ENCODE data around the gene ADARB2. TPM values are rescaled to one million over a fixed set of nuclear protein-coding genes. Genes with fewer than 3 reads are reported as not detected.

The ADARB2 gene
- total and polyA plus RNA-seq, 10 of the 15 experiments (the other 5 are each of a cell fraction or from before 2014, with no cell fraction given) = 0.02 to 4.1 (median 0.76) TPM

GRCh38 chr10:1754506-1755153 lies 17.3 kb upstream of the ADARB2 start:
- ATAC-seq (no peak), FAIRE-seq (no peak), DNase-seq (ENCODE audit: low read depth, low spot score) (no peak)
- no peaks in the 10 kb centered on the region for H3K79me2 ChIP-seq (ENCODE audit: control insufficient read depth, insufficient read depth, low read length)
- H3K9me3 ChIP-seq (replicated peaks; ENCODE audit: control insufficient read depth, insufficient read depth, low read length) = no peaks in the 10 kb centered on the region; the same call in 2 of the 3 replicates
- H3K4me2 ChIP-seq (ENCODE audit: control insufficient read depth, insufficient read depth) = no peak overlapping the region
- in situ Hi-C loops (cut with MboI) = no loop called here
- ChIA-PET POLR2A (interaction anchor here (0.5 to 1.0 kb wide), 2 partner anchors 17 to 219 kb away, joined by 3 to 5 read pairs; partner anchors contain the start of gene ADARB2), RAD21 (ENCODE audit: unreplicated experiment) (interaction anchor here (1.3 to 4.5 kb wide), 3 partner anchors 16 to 42 kb away, joined by 3 to 45 read pairs (median 8); partner anchors contain the start of gene ADARB2), CTCF (interaction anchor here (0.7 to 4.8 kb wide), 9 partner anchors 12 to 1289 kb away, joined by 3 to 54 read pairs (median 4); partner anchors contain the start of gene ADARB2), SMC1A (ENCODE audit: uncharacterized antibody, unreplicated experiment) (interaction anchor here (1.0 to 2.4 kb wide), 10 partner anchors 12 to 356 kb away, joined by 3 to 16 read pairs (median 3); partner anchors contain the start of gene ADARB2)
- H4K20me1 ChIP-seq (ENCODE audit: control insufficient read depth, insufficient read depth) = no peaks in the 10 kb centered on the region
- no peak overlapping the region for H3K9ac ChIP-seq (ENCODE audit: control insufficient read depth, insufficient read depth, low read length)
- H3K27me3 ChIP-seq (replicated peaks in 1 of 2; ENCODE audit: control insufficient read depth in 2 of 2, insufficient read depth in 2 of 2, low read length in 1 of 2) = peaks cover 0 to 4% of the 10 kb centered on the region in 2 experiments; a peak in 2 of 4 replicates
- TF ChIP-seq SIN3A (IDR thresholded peaks at IDR 0.05; ENCODE audit: low read depth, low read length) (no peak), SREBF1 (IDR thresholded peaks at IDR 0.05; ENCODE audit: low read length) (no peak), NR2F1 (conservative IDR thresholded peaks at IDR 0.05) (no peak)
- TF ChIP-seq, protein P1, sequence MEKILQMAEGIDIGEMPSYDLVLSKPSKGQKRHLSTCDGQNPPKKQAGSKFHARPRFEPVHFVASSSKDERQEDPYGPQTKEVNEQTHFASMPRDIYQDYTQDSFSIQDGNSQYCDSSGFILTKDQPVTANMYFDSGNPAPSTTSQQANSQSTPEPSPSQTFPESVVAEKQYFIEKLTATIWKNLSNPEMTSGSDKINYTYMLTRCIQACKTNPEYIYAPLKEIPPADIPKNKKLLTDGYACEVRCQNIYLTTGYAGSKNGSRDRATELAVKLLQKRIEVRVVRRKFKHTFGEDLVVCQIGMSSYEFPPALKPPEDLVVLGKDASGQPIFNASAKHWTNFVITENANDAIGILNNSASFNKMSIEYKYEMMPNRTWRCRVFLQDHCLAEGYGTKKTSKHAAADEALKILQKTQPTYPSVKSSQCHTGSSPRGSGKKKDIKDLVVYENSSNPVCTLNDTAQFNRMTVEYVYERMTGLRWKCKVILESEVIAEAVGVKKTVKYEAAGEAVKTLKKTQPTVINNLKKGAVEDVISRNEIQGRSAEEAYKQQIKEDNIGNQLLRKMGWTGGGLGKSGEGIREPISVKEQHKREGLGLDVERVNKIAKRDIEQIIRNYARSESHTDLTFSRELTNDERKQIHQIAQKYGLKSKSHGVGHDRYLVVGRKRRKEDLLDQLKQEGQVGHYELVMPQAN (conservative IDR thresholded peaks at IDR 0.05) = no peak
- H2AFZ ChIP-seq (ENCODE audit: control insufficient read depth, low read depth, low read length) = peak overlapping the region; percentile 4
- WGBS (ENCODE audit: insufficient coverage, insufficient replicate concordance, low lambda C conversion rate, missing lambda C conversion rate) = 24% methylated on average over 19 of the region's 19 CpGs
- no peaks in the 10 kb centered on the region for H3K36me3 ChIP-seq (ENCODE audit: control insufficient read depth in 2 of 2, insufficient read depth in 2 of 2, low read length in 1 of 2)
- no peak overlapping the region for H3K27ac ChIP-seq (ENCODE audit: control insufficient read depth, insufficient read depth)
- no TSS peak for BruUV-seq (replicated peaks)
- intact Hi-C loops (cut with micrococcal nuclease; ENCODE audit: unreplicated experiment) = loop anchor here (10.0 kb wide), 1 partner anchor 1290 kb away; no protein-coding TSS in a partner anchor
- H3K4me3 ChIP-seq = no peak overlapping the region
- H3K4me1 ChIP-seq (ENCODE audit: control insufficient read depth, insufficient read depth, low read length) = no peaks in the 10 kb centered on the region

Data from GM12878 (cell line).